GM12801 (cell line): Measurements from ENCODE around the gene RFX4.

Source experiments
- TF ChIP-seq, protein P1 (sequence below): IDR thresholded peaks from one replicate; pipeline ENCODE4 v1.5.1; 2011; ENCODE audit warnings: control low read depth; ENCODE audit not compliant: insufficient read length; ENCODE audit errors: extremely low read depth

The RFX4 gene

DNA sequence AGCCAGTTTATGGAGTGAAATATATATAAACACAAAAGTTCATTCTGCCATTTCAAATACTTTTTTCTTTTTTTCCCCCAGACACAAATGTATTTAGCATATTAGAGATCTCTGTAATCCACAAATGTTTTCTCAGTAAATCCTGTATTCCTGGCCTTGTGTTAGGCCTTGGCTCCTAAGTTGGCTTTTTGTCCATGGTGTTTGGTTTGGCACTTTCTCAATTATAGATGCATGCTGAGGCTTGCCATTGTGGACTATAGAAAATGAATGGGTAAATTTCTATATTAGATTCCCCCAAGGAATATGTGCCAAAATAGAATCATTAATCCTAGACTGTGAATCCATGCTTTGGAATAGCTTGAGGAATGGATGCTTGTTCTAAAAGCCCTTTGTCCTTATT lies 208.7 kb downstream of the RFX4 start:
- TF ChIP-seq, protein P1, sequence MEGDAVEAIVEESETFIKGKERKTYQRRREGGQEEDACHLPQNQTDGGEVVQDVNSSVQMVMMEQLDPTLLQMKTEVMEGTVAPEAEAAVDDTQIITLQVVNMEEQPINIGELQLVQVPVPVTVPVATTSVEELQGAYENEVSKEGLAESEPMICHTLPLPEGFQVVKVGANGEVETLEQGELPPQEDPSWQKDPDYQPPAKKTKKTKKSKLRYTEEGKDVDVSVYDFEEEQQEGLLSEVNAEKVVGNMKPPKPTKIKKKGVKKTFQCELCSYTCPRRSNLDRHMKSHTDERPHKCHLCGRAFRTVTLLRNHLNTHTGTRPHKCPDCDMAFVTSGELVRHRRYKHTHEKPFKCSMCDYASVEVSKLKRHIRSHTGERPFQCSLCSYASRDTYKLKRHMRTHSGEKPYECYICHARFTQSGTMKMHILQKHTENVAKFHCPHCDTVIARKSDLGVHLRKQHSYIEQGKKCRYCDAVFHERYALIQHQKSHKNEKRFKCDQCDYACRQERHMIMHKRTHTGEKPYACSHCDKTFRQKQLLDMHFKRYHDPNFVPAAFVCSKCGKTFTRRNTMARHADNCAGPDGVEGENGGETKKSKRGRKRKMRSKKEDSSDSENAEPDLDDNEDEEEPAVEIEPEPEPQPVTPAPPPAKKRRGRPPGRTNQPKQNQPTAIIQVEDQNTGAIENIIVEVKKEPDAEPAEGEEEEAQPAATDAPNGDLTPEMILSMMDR = no peak

GRCh38 chr12:106794369-106794768 lies 211.6 kb downstream of the RFX4 start:
- TF ChIP-seq, protein P1 = no peak

DNA sequence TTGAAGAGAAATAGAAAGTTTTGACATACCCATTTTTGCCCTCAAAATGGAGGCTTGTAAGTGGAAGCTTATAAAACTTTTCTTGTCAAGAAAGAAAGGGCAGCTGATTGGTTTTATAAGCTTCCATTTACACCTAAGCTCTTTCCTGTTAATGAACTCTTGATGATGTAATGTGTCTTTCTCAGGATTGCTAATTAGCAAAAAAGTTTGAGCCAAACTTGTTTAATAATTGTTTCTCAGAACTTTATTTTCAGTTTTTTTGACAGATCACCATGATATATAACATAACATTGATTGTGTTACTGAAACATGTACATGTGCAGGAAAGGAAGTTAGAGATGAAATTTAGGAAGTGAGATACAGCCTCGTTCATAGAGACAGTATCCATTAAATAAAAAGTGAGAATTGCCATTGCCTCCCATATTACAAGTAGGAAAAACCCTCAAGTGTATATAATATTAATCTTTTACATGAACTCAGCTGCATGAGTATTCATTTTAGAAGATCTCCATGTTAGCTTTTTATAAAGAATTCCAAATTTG lies 218.4 kb downstream of the RFX4 start:
- TF ChIP-seq, protein P1 = no peak

GRCh38 chr12:106801830-106802533 lies 219.2 kb downstream of the RFX4 start:
- TF ChIP-seq, protein P1 = no peak

DNA sequence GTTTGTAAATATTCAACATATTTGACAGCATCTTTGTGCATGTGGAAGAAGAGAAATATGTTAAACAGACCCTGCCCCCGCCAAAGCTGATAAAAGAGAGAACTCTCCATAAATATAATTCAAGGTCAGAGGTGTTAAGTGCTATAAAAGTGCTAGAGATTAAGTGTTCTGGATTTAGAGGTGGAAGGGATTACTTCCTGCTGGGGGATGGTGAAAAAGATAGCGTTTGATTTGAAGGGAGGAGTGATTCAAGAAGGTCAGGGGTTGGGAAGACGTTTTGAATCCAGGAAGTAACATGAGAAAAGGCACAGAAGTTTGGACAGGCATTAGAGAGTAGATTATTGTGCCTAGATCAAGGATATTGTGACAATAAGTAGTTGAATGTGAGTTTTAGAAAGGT lies 221.9 kb downstream of the RFX4 start:
- TF ChIP-seq, protein P1 = no peak
